Measurements from ENCODE around the gene C1QTNF9.

- TF ChIP-seq EP300 (IDR thresholded peaks at IDR 0.05; ENCODE audit: borderline replicate concordance) = no peak; the same call in 1 of the 2 replicates
- TF ChIP-seq ZBTB7A (IDR thresholded peaks at IDR 0.05; ENCODE audit: low read depth) = no peak
- peak; percentile 7; the same call in 1 of the 2 replicates for TF ChIP-seq RAD21 (IDR thresholded peaks at IDR 0.05; ENCODE audit: low read depth)
- TF ChIP-seq MAX (IDR thresholded peaks at IDR 0.05) = no peak; the same call in 1 of the 2 replicates
- no peak for TF ChIP-seq TEAD4 (IDR thresholded peaks at IDR 0.05)
- no peak for TF ChIP-seq REST (IDR thresholded peaks at IDR 0.05; ENCODE audit: low read depth)
- TF ChIP-seq TCF12 (IDR thresholded peaks at IDR 0.05; ENCODE audit: low read depth) = 0 out of 2 replicates have a peak, but pooled peaks have one; percentile 36
Observed at GRCh38 chr13:24348797-24349515, 39.6 kb downstream of the C1QTNF9 start.
